Adipocyte (in vitro differentiated cells): Measurements from ENCODE around the gene OSBPL3.
A peak's percentile ranks its signal among the peaks of the same experiment; 100 is the strongest.

ENCODE experiments used
- DNase-seq: peaks from one replicate; pipeline ENCODE4 v3.0.0-alpha.2; 2015; ENCODE audit warnings: low read depth
- H3K27me3 ChIP-seq: replicated peaks from 2 replicates; pipeline ENCODE4 v1.7.0; 2013; ENCODE audit warnings: mild to moderate bottlenecking, low read length, moderate library complexity; ENCODE audit not compliant: control insufficient read depth, insufficient read depth
- H3K36me3 ChIP-seq: 2 replicates; pipeline ENCODE4 v1.7.0; 2013; ENCODE audit warnings: low read length, mild to moderate bottlenecking, moderate library complexity; ENCODE audit not compliant: control insufficient read depth, insufficient read depth, severe bottlenecking
- H3K4me1 ChIP-seq: 2 replicates; pipeline ENCODE4 v1.7.0; 2013; ENCODE audit warnings: mild to moderate bottlenecking, low read length, moderate library complexity; ENCODE audit not compliant: control insufficient read depth, insufficient read depth
- H3K4me3 ChIP-seq: 2 replicates; pipeline ENCODE4 v1.7.0; 2013; ENCODE audit warnings: mild to moderate bottlenecking, low read length, moderate library complexity
- H3K9ac ChIP-seq: 2 replicates; pipeline ENCODE4 v1.7.0; 2013; ENCODE audit warnings: mild to moderate bottlenecking, low read length, moderate library complexity
- H3K9me3 ChIP-seq: 2 replicates; pipeline ENCODE4 v1.7.0; 2013; ENCODE audit warnings: mild to moderate bottlenecking, low read length, moderate library complexity; ENCODE audit not compliant: control insufficient read depth

The OSBPL3 gene

DNA sequence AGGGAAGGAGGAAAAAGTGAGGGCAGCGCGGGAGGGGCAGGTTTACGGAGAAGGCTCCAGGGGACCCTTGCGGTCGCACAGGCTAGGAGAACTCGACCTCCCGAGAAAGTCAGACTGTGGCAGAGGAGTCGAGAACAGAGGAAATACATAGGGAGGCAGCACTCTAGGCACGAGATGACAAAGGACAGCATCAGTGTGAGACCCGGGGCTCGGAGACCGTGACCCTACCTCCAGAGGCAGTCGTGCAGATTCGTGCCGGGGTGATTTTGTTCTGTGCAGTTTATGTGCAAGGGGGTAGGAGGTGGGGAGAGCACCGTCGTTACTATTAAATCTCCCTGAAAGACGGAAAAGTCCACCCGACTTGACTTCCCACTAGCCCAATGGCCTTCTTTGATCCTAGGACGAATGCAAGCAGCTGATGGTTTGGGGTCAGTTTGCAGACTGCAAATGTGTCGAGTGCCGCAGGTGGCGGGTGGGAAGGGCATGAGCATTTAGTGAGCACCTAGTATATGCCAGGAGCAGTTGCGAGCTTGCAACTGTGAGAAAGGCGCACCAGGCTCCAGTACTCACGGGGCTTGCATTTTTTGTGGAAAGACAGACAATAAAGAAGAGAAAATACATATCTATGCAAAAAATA lies 674 bp upstream of the OSBPL3 start:
- no peak for DNase-seq
- H3K4me1 ChIP-seq, result peaks cover 14% of the 10 kb centered on the region
- H3K9ac ChIP-seq, result peak overlapping the region; percentile 94
- H3K4me3 ChIP-seq, result peak overlapping the region; percentile 95
- H3K36me3 ChIP-seq, result no peaks in the 10 kb centered on the region
- no peaks in the 10 kb centered on the region for H3K27me3 ChIP-seq
- no peaks in the 10 kb centered on the region for H3K9me3 ChIP-seq

GRCh38 chr7:24979470-24979862 lies 512 bp downstream of the OSBPL3 start:
- Histone ChIP-seq H3K4me1 (peaks cover 14% of the 10 kb centered on the region), H3K4me3 (peak overlapping the region; percentile 83), H3K9me3 (no peaks in the 10 kb centered on the region), H3K27me3 (no peaks in the 10 kb centered on the region), H3K36me3 (no peaks in the 10 kb centered on the region), H3K9ac (peak overlapping the region; percentile 84)
- peak; percentile 88 for DNase-seq

DNA sequence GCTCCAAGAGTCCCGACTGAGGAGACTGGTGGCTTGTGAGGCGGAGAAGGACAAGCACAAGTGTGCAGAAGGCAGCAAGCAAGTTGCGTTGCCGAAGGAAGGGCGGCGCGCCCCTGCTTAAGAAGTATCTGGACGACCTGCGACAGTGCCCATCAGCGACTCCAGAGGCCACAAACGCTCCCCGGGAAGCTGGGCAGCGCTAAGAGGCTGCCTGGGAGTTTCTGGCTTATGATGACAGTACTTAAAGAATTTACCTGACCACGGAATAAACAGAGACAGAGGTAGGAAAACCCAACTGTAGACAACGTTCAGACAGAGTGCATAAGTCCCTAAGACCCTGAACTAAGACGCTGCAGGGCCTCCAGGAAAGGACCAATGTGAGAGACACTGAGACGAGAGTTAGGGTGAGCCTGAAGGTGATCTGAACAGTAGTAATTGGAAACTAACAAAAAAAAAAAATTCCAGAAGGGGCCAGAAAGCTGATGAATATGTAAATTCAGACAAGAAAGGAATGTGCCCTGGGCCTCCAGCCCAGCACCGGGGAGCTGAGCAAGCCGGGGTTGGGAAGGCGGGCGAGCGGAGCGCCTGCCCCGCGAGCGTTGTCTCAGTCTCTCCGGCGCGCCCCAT lies 1.0 kb downstream of the OSBPL3 start:
- no peaks in the 10 kb centered on the region for H3K9me3 ChIP-seq
- H3K4me1 ChIP-seq, result peaks cover 14% of the 10 kb centered on the region
- peak overlapping the region; percentile 84 for H3K9ac ChIP-seq
- H3K36me3 ChIP-seq, result no peaks in the 10 kb centered on the region
- H3K4me3 ChIP-seq, result peak overlapping the region; percentile 83
- H3K27me3 ChIP-seq, result no peaks in the 10 kb centered on the region
- DNase-seq, result no peak

DNA sequence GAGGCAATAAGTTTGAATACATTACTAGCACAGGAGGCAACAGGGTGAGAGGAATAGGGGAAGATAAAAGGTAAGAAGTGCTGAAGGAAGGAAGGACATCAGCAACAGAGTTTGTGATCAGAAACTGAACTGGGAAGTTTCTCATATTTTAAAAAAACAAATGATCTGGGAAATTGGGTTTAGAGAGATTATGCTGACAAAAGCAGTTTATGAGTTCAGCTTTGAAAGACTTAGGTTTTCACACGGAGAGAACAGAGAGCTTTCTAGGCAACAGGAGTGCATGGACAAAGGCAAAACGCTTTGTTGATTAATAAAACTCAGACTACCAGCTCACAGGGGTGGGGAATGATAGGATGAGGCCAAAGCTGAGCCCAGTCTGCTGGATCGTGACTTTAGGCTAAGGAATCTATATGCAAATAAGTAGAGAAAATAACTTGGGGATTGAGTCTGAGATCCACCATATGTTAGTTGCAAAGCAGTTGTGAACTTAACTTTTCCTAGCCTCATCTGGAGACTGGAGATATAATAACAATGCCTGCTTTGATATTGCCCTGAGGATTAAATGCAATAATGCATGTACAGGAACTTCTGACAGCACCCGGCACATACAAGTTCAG lies 4.2 kb downstream of the OSBPL3 start:
- H3K4me1 ChIP-seq, result peaks cover 32% of the 10 kb centered on the region
- DNase-seq, result peak; percentile 52
- no peaks in the 10 kb centered on the region for H3K36me3 ChIP-seq
- no peak overlapping the region for H3K4me3 ChIP-seq
- no peaks in the 10 kb centered on the region for H3K9me3 ChIP-seq
- H3K27me3 ChIP-seq, result no peaks in the 10 kb centered on the region
- no peak overlapping the region for H3K9ac ChIP-seq

DNA sequence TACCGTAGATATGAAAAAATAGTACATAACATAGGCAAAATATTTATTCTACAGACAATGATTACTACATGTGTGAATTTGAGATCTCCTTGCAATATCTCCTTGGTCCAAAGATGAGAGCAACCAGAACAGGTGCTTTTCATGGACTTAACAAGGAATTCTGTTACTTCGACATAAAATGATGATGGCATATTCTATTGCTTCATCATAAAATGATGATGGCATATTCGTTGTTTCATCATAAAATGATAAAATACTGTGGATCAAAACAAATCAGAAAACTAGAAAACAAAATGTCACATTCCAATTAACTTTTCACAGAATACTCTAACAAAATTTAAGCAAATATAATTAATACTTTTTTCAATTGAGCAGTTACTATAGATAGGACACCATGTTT lies 4.8 kb downstream of the OSBPL3 start:
- DNase-seq, result no peak
- Histone ChIP-seq H3K36me3 (no peaks in the 10 kb centered on the region), H3K9me3 (no peaks in the 10 kb centered on the region), H3K4me3 (no peak overlapping the region), H3K9ac (no peak overlapping the region), H3K27me3 (no peaks in the 10 kb centered on the region), H3K4me1 (peaks cover 33% of the 10 kb centered on the region)

DNA sequence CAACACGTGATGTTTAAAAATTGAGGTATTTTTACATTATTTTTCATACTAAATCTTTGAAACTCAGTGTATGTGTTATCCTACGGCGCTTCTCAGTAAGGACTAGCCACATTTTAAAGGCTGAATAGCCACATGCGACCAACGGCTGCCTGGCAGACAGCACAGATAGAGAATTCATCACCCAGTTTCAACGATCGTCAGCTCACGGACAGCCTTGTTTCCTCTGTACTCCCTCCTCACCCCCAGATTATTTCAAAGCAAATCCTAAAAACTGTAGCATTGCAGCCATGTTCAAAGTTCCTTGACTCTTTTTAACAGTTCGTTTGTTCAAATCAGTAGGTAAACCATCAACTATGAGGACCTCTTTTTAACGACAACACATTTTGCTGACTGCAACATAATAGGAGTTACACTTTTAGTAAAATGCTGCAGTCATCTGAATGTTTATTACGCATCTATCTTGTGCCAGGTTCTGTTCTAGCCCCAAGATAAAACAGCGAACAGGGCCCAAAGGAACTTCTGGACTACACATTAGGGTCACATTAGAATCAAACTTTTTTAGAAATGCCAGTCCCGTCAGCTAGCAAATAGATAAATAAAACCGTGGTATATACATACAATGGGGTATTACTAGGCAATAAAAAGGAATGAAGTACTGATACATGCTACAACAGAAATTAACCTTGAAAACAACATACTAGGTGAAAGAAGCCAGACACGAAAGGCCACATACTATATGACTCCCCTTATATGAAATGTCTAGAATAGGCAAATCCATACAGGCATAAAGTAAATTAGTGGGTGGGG lies 5.7 kb downstream of the OSBPL3 start:
- DNase-seq, result no peak
- Histone ChIP-seq H3K9me3 (no peaks in the 10 kb centered on the region), H3K27me3 (no peaks in the 10 kb centered on the region), H3K36me3 (no peaks in the 10 kb centered on the region), H3K4me3 (no peak overlapping the region), H3K4me1 (peaks cover 33% of the 10 kb centered on the region), H3K9ac (no peak overlapping the region)

DNA sequence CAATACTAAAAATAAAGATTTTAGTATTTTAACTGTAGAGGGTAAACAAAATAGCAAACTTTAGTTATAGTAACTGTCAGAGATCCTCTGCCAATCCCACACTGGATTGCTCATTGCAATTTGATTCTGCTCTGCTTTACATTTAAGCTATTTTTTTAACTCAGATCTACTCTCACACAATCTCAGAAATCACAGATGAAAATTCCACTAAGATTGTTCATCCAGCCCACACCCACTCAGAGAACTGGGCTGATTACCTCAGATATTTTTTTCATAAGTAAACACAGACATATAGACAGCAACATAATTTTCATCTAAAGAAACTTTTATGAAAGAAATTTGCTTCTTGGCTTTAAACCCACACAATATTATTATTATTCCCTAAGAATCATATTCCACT lies 7.0 kb downstream of the OSBPL3 start:
- peak overlapping the region; percentile 38 for H3K9ac ChIP-seq
- no peaks in the 10 kb centered on the region for H3K9me3 ChIP-seq
- peak; percentile 85 for DNase-seq
- H3K27me3 ChIP-seq, result no peaks in the 10 kb centered on the region
- H3K4me1 ChIP-seq, result peaks cover 28% of the 10 kb centered on the region
- no peaks in the 10 kb centered on the region for H3K36me3 ChIP-seq
- no peak overlapping the region for H3K4me3 ChIP-seq

GRCh38 chr7:24972166-24972477 lies 7.9 kb downstream of the OSBPL3 start:
- DNase-seq, result no peak
- Histone ChIP-seq H3K9ac (no peak overlapping the region), H3K36me3 (no peaks in the 10 kb centered on the region), H3K9me3 (no peaks in the 10 kb centered on the region), H3K4me1 (peaks cover 28% of the 10 kb centered on the region), H3K4me3 (no peak overlapping the region), H3K27me3 (no peaks in the 10 kb centered on the region)

DNA sequence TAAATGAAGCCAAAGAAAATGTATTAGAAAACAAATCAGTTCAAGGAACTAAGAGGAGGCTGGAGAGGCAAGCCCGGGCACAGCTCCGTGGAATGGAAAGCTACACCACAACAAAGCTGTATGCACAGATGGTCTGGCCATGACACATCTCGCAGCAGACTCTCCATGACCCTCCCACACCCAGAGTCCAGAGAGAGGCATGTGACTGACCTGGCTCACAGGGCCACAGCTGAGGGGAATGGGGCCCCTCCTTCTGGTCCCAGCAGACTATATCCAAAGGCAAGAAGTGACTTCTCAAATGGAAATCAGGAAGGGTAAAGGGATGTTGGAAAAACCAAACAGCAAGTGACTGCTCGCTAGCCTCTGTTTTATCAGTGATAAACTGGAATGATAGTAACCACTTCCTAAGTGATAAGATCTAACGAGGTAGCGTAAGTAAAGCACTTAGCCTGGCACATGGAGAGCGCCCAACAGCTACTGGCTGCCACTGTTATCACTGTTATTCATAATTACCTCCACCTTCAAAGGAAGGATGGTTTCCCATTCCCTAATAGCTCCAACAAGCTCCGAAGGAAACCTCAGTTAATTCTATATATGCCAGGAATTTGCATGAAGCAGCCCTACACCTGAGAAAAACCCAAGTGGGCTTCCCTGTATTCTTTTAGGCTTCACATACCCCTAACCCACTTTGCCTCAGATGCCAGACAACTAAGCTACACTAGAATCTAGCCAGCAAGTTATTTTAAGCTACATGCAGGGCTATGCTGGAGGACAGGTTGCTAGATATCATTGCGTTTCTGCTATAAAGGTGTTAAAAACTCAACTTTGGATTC lies 8.4 kb downstream of the OSBPL3 start:
- Histone ChIP-seq H3K4me1 (peaks cover 28% of the 10 kb centered on the region), H3K4me3 (peak overlapping the region; percentile 13), H3K9me3 (no peaks in the 10 kb centered on the region), H3K9ac (peak overlapping the region; percentile 59), H3K36me3 (no peaks in the 10 kb centered on the region), H3K27me3 (no peaks in the 10 kb centered on the region)
- DNase-seq, result peak; percentile 82

GRCh38 chr7:24970676-24971075 lies 9.3 kb downstream of the OSBPL3 start:
- Histone ChIP-seq H3K27me3 (no peaks in the 10 kb centered on the region), H3K36me3 (no peaks in the 10 kb centered on the region), H3K4me3 (peak overlapping the region; percentile 13), H3K4me1 (peaks cover 28% of the 10 kb centered on the region), H3K9me3 (no peaks in the 10 kb centered on the region), H3K9ac (peak overlapping the region; percentile 59)
- no peak for DNase-seq
